Skin of body (tissue), 1 donor: ENCODE results near the gene CCL7. TPM values are rescaled to one million over a fixed set of nuclear protein-coding genes. Genes with fewer than 3 reads are reported as not detected.

Experiments used
- total RNA-seq: library from RNA; depleted of rRNA; stranded (reverse); fragments of >200 nt; gene quantifications from one replicate; pipeline ENCODE4 v1.2.3, GENCODE V29; 2014

Gene CCL7
- total RNA-seq, 1 donor from 2014 or later, result not detected

Other genes starting within 250 kb of the CCL7 start
- 25.5 TPM for gene CCL2, start 14.9 kb upstream of the CCL7 start, total RNA-seq
- gene CCL11, start 15.5 kb downstream of the CCL7 start, total RNA-seq, result not detected
- 3.1 TPM for gene CCL8, start 49.2 kb downstream of the CCL7 start, total RNA-seq
- 10.3 TPM for gene CCL13, start 86.3 kb downstream of the CCL7 start, total RNA-seq
- not detected for gene CCL1, start 93.0 kb downstream of the CCL7 start, total RNA-seq